ENCODE measurements around the gene TDRD3. TPM values are rescaled to one million over a fixed set of nuclear protein-coding genes. Genes with fewer than 3 reads are reported as not detected.

Gene TDRD3
- total RNA-seq, 2 experiments from 2014 or later = 22.4 to 27.2 TPM

- intact Hi-C loops (cut with DNase I, micrococcal nuclease) = no loop called here
- Mint-ChIP-seq H3K9me3 (peaks cover 4% of the 10 kb centered on the region), H3K27ac (no peak overlapping the region), H3K4me1 (ENCODE audit: low read depth) (peaks cover 25% of the 10 kb centered on the region), H3K27me3 (no peaks in the 10 kb centered on the region), H3K4me3 (no peak overlapping the region), H3K36me3 (ENCODE audit: low read depth) (peaks cover 4% of the 10 kb centered on the region)
- Histone ChIP-seq H3K27me3 (ENCODE audit: control insufficient read depth in 1 of 2, insufficient read depth in 2 of 2, low read length in 2 of 2) (no peaks in the 10 kb centered on the region), H3K36me3 (ENCODE audit: insufficient read depth, low read length) (no peaks in the 10 kb centered on the region), H3K27ac (ENCODE audit: low read depth in 1 of 2, low read length in 2 of 2) (no peak overlapping the region), H3K9me3 (ENCODE audit: control insufficient read depth in 1 of 2, insufficient read depth in 1 of 2, low read length in 2 of 2) (peaks cover 0 to 2% of the 10 kb centered on the region in 2 experiments), H3K4me3 (ENCODE audit: low read length) (no peak overlapping the region), H3K4me1 (ENCODE audit: insufficient read depth, low read length) (no peaks in the 10 kb centered on the region)
- no peak for TF ChIP-seq CTCF (IDR thresholded peaks at IDR 0.05)
- no peak for ATAC-seq (ENCODE audit: poor library complexity)
- ChIA-PET CTCF (no interaction called here), POLR2A (interaction anchor here (0.6 kb wide), 1 partner anchor 1728 kb away, joined by 3 read pairs; no protein-coding TSS in a partner anchor)
- no peak for DNase-seq
Measured at GRCh38 chr13:60418954-60419353, 21.9 kb downstream of the TDRD3 start.

GRCh38 chr13:60425332-60425731, 28.3 kb downstream of the TDRD3 start:
- POLR2A ChIA-PET = no interaction called here
- peaks cover 2% of the 10 kb centered on the region for H3K9me3 Mint-ChIP-seq
- CTCF ChIA-PET = no interaction called here
- ATAC-seq (ENCODE audit: poor library complexity) (no peak), DNase-seq (no peak)
- peaks cover 39% of the 10 kb centered on the region for H3K4me1 Mint-ChIP-seq (ENCODE audit: low read depth)
- no peak overlapping the region for H3K4me3 ChIP-seq (ENCODE audit: low read length)
- H3K27ac Mint-ChIP-seq = no peak overlapping the region
- no peak overlapping the region for H3K27ac ChIP-seq (ENCODE audit: low read depth in 1 of 2, low read length in 2 of 2)
- no peak overlapping the region for H3K4me3 Mint-ChIP-seq
- TF ChIP-seq CTCF (IDR thresholded peaks at IDR 0.05) = no peak
- peaks cover 0 to 4% of the 10 kb centered on the region in 2 experiments for H3K9me3 ChIP-seq (ENCODE audit: control insufficient read depth in 1 of 2, insufficient read depth in 1 of 2, low read length in 2 of 2)
- H3K4me1 ChIP-seq (ENCODE audit: insufficient read depth, low read length) = peaks cover 6% of the 10 kb centered on the region
- H3K27me3 Mint-ChIP-seq = no peaks in the 10 kb centered on the region
- no peaks in the 10 kb centered on the region for H3K36me3 Mint-ChIP-seq (ENCODE audit: low read depth)
- intact Hi-C loops (cut with DNase I, micrococcal nuclease) = no loop called here
- H3K27me3 ChIP-seq (ENCODE audit: control insufficient read depth in 1 of 2, insufficient read depth in 2 of 2, low read length in 2 of 2) = no peaks in the 10 kb centered on the region
- H3K36me3 ChIP-seq (ENCODE audit: insufficient read depth, low read length) = no peaks in the 10 kb centered on the region

- Histone ChIP-seq H3K4me3 (ENCODE audit: low read length) (no peak overlapping the region), H3K27ac (ENCODE audit: low read depth in 1 of 2, low read length in 2 of 2) (no peak overlapping the region), H3K9me3 (ENCODE audit: control insufficient read depth in 1 of 2, insufficient read depth in 1 of 2, low read length in 2 of 2) (peaks cover 0 to 4% of the 10 kb centered on the region in 2 experiments), H3K4me1 (ENCODE audit: insufficient read depth, low read length) (peaks cover 6% of the 10 kb centered on the region), H3K36me3 (ENCODE audit: insufficient read depth, low read length) (no peaks in the 10 kb centered on the region), H3K27me3 (ENCODE audit: control insufficient read depth in 1 of 2, insufficient read depth in 2 of 2, low read length in 2 of 2) (no peaks in the 10 kb centered on the region)
- H3K4me3 Mint-ChIP-seq = no peak overlapping the region
- DNase-seq = no peak
- CTCF ChIA-PET = no interaction called here
- H3K27me3 Mint-ChIP-seq = no peaks in the 10 kb centered on the region
- no peaks in the 10 kb centered on the region for H3K36me3 Mint-ChIP-seq (ENCODE audit: low read depth)
- POLR2A ChIA-PET = interaction anchor here (1.0 kb wide), 1 partner anchor 29 kb away, joined by 3 read pairs; the partner anchor contains the start of gene TDRD3
- no peak overlapping the region for H3K27ac Mint-ChIP-seq
- no peak for ATAC-seq (ENCODE audit: poor library complexity)
- intact Hi-C loops (cut with DNase I, micrococcal nuclease) = no loop called here
- peaks cover 42% of the 10 kb centered on the region for H3K4me1 Mint-ChIP-seq (ENCODE audit: low read depth)
- no peak for TF ChIP-seq CTCF (IDR thresholded peaks at IDR 0.05)
- no peaks in the 10 kb centered on the region for H3K9me3 Mint-ChIP-seq
Measured at GRCh38 chr13:60426075-60426474, 29.1 kb downstream of the TDRD3 start.

All from CD4-positive, alpha-beta T cell (primary cell).